Activated CD8-positive, alpha-beta memory T cell treated with anti-CD3 and anti-CD28 coated beads, Interleukin-2, amount 50 U/mL, for 24 hours (primary cell): ENCODE measurements around the gene PKDREJ.
"Not testable (repeated sequence)": the region's sequence is repeated elsewhere in the genome, so short reads cannot be mapped to it uniquely, and the experiment has no call there.

ENCODE experiments used
- DNase-seq: peaks from one replicate; pipeline ENCODE4 v3.0.0-alpha.2; 2020; ENCODE audit errors: extremely low read depth

Gene PKDREJ

GRCh38 chr22:46263216-46263590, at the start of gene PKDREJ:
TSS of gene PKDREJ (minus strand) at chr22:46263343. CDS start at chr22:46263322, 21 bp downstream.
- no peak for DNase-seq

- not testable (repeated sequence) for DNase-seq
These were observed 49.7 kb upstream of the PKDREJ start for GRCh38 chr22:46312848-46313247.

- no peak for DNase-seq
These were observed 48.9 kb upstream of the PKDREJ start for GRCh38 chr22:46312056-46312455.

- DNase-seq, result no peak
These were observed 46.5 kb upstream of the PKDREJ start for GRCh38 chr22:46309526-46310085.

- DNase-seq, result no peak
These were observed 45.3 kb upstream of the PKDREJ start for GRCh38 chr22:46308283-46308988.

- DNase-seq, result no peak
These were observed 40.3 kb upstream of the PKDREJ start for GRCh38 chr22:46303347-46303965.

- no peak for DNase-seq
These were observed 37.3 kb upstream of the PKDREJ start for GRCh38 chr22:46300491-46300890.

GRCh38 chr22:46299101-46299500, 36.0 kb upstream of the PKDREJ start:
- no peak for DNase-seq

GRCh38 chr22:46297151-46297812, 34.1 kb upstream of the PKDREJ start:
- DNase-seq, result no peak

- DNase-seq, result peak; percentile 92
These were observed 33.4 kb upstream of the PKDREJ start, which contains the start of gene GTSE1 for GRCh38 chr22:46296257-46297150. TSS of gene GTSE1 (plus strand) at chr22:46296870. CDS start at chr22:46297401, 531 bp downstream.

- no peak for DNase-seq
These were observed 32.3 kb upstream of the PKDREJ start for GRCh38 chr22:46295277-46295971.

- no peak for DNase-seq
These were observed 31.6 kb upstream of the PKDREJ start for GRCh38 chr22:46294784-46295183.

GRCh38 chr22:46293577-46294260, 30.6 kb upstream of the PKDREJ start:
- no peak for DNase-seq

GRCh38 chr22:46292732-46293131, 29.6 kb upstream of the PKDREJ start:
- no peak for DNase-seq

GRCh38 chr22:46292173-46292572, 29.0 kb upstream of the PKDREJ start:
- DNase-seq, result no peak

GRCh38 chr22:46290843-46291785, 28.0 kb upstream of the PKDREJ start:
- no peak for DNase-seq

- DNase-seq, result no peak
These were observed 27.1 kb upstream of the PKDREJ start for GRCh38 chr22:46290121-46290842.

- DNase-seq, result no peak
These were observed 26.2 kb upstream of the PKDREJ start for GRCh38 chr22:46289244-46289891.
